ENCODE results near the gene ACTN1.
A peak's percentile ranks its signal among the peaks of the same experiment; 100 is the strongest.

The ACTN1 gene

GRCh38 chr14:68932231-68932630, 46.9 kb downstream of the ACTN1 start:
- no peak for DNase-seq

GRCh38 chr14:68931474-68932051, 47.5 kb downstream of the ACTN1 start:
- no peak for DNase-seq

GRCh38 chr14:68931063-68931462, 48.0 kb downstream of the ACTN1 start:
- no peak for DNase-seq

GRCh38 chr14:68929623-68930307, 49.3 kb downstream of the ACTN1 start:
- peak in 1 of 2 donors; percentile 34 for DNase-seq

GRCh38 chr14:68928770-68929550, 50.1 kb downstream of the ACTN1 start:
- no peak for DNase-seq

- DNase-seq: no peak
Observed at GRCh38 chr14:68927956-68928675, 51.0 kb downstream of the ACTN1 start.

GRCh38 chr14:68927089-68927488, 52.0 kb downstream of the ACTN1 start:
- no peak for DNase-seq

GRCh38 chr14:68926236-68926635, 52.9 kb downstream of the ACTN1 start:
- no peak for DNase-seq

GRCh38 chr14:68925373-68925772, 53.7 kb downstream of the ACTN1 start:
- DNase-seq: no peak

- DNase-seq: no peak
Observed at GRCh38 chr14:68924186-68925158, 54.6 kb downstream of the ACTN1 start.

GRCh38 chr14:68922886-68923285, 56.2 kb downstream of the ACTN1 start:
- no peak for DNase-seq

- DNase-seq: no peak
Observed at GRCh38 chr14:68922201-68922621, 56.9 kb downstream of the ACTN1 start.

- no peak for DNase-seq
Observed at GRCh38 chr14:68921666-68922065, 57.4 kb downstream of the ACTN1 start.

GRCh38 chr14:68921049-68921448, 58.1 kb downstream of the ACTN1 start:
- no peak for DNase-seq

- DNase-seq: no peak
Observed at GRCh38 chr14:68919129-68919927, 59.8 kb downstream of the ACTN1 start.

- no peak for DNase-seq
Observed at GRCh38 chr14:68918612-68919011, 60.5 kb downstream of the ACTN1 start.

GRCh38 chr14:68916358-68916941, 62.7 kb downstream of the ACTN1 start:
- no peak for DNase-seq

- no peak for DNase-seq
Observed at GRCh38 chr14:68913516-68913915, 65.6 kb downstream of the ACTN1 start.

- peak; percentile 77 to 79 for DNase-seq
Observed at GRCh38 chr14:68911594-68912227, 67.4 kb downstream of the ACTN1 start.

GRCh38 chr14:68910540-68910939, 68.6 kb downstream of the ACTN1 start:
- no peak for DNase-seq

All from CD4-positive, alpha-beta T cell treated with Interleukin-4 for 1 hour (primary cell).